ENCODE measurements around the gene C11orf58. TPM values are rescaled to one million over a fixed set of nuclear protein-coding genes. Genes with fewer than 3 reads are reported as not detected.

The C11orf58 gene
- total and polyA plus RNA-seq, 5 donors from 2014 or later, result 154 to 168 (median 164) TPM

GRCh38 chr11:16738947-16739815 lies 734 bp downstream of the C11orf58 start:
- Histone ChIP-seq H3K27me3 (ENCODE audit: control insufficient read depth, insufficient read depth, low read length) (no peaks in the 10 kb centered on the region), H3K4me3 (ENCODE audit: low read depth, low read length) (peak overlapping the region; percentile 96), H3K9me3 (ENCODE audit: control insufficient read depth in 2 of 2, low read length in 2 of 2) (no peaks in the 10 kb centered on the region), H3K36me3 (ENCODE audit: control insufficient read depth, insufficient read depth, low read length) (peaks cover 17% of the 10 kb centered on the region), H3K4me1 (ENCODE audit: control insufficient read depth, insufficient read depth, low read length, poor library complexity, severe bottlenecking) (peaks cover 49% of the 10 kb centered on the region), H3K27ac (ENCODE audit: insufficient read depth, low read length, poor library complexity, severe bottlenecking) (peak overlapping the region; percentile 98)
- Mint-ChIP-seq H3K27ac (no peak overlapping the region), H3K27me3 (peaks cover 4% of the 10 kb centered on the region), H3K36me3 (peaks cover 9% of the 10 kb centered on the region), H3K4me1 (peaks cover 15 to 31% (median 21%) of the 10 kb centered on the region in 4 donors), H3K4me3 (no peak overlapping the region), H3K9me3 (no peaks in the 10 kb centered on the region)
- peak in 1 of 3 donors; percentile 40 for DNase-seq
- no peak for ATAC-seq (ENCODE audit: low read depth in 2 of 2)

GRCh38 chr11:16741473-16741872 lies 3.0 kb downstream of the C11orf58 start:
- Mint-ChIP-seq H3K27me3 (no peaks in the 10 kb centered on the region), H3K36me3 (peaks cover 29% of the 10 kb centered on the region), H3K4me3 (peak overlapping the region in 3 of 4 donors; percentile 61 to 82 (median 67)), H3K4me1 (peaks cover 34 to 54% (median 42%) of the 10 kb centered on the region in 4 donors), H3K9me3 (no peaks in the 10 kb centered on the region), H3K27ac (no peak overlapping the region)
- DNase-seq, result no peak
- Histone ChIP-seq H3K4me1 (ENCODE audit: control insufficient read depth, insufficient read depth, low read length, poor library complexity, severe bottlenecking) (peaks cover 57% of the 10 kb centered on the region), H3K36me3 (ENCODE audit: control insufficient read depth, insufficient read depth, low read length) (peaks cover 39% of the 10 kb centered on the region), H3K4me3 (ENCODE audit: low read depth, low read length) (peak overlapping the region; percentile 71), H3K9me3 (ENCODE audit: control insufficient read depth in 2 of 2, low read length in 2 of 2) (no peaks in the 10 kb centered on the region), H3K27ac (ENCODE audit: insufficient read depth, low read length, poor library complexity, severe bottlenecking) (no peak overlapping the region), H3K27me3 (ENCODE audit: control insufficient read depth, insufficient read depth, low read length) (no peaks in the 10 kb centered on the region)
- ATAC-seq (ENCODE audit: low read depth in 2 of 2), result no peak

- H3K4me3 Mint-ChIP-seq, result peak overlapping the region; percentile 33 to 49 (median 44)
- Histone ChIP-seq H3K27ac (ENCODE audit: insufficient read depth, low read length, poor library complexity, severe bottlenecking) (no peak overlapping the region), H3K9me3 (ENCODE audit: control insufficient read depth in 2 of 2, low read length in 2 of 2) (no peaks in the 10 kb centered on the region), H3K4me1 (ENCODE audit: control insufficient read depth, insufficient read depth, low read length, poor library complexity, severe bottlenecking) (peaks cover 51% of the 10 kb centered on the region), H3K4me3 (ENCODE audit: low read depth, low read length) (peak overlapping the region; percentile 47), H3K36me3 (ENCODE audit: control insufficient read depth, insufficient read depth, low read length) (peaks cover 59% of the 10 kb centered on the region), H3K27me3 (ENCODE audit: control insufficient read depth, insufficient read depth, low read length) (no peaks in the 10 kb centered on the region)
- ATAC-seq (ENCODE audit: low read depth in 2 of 2) (no peak), DNase-seq (no peak)
- H3K4me1 Mint-ChIP-seq, result peaks cover 39 to 63% (median 48%) of the 10 kb centered on the region in 4 donors
- H3K27ac Mint-ChIP-seq, result no peak overlapping the region
- H3K27me3 Mint-ChIP-seq, result no peaks in the 10 kb centered on the region
- H3K36me3 Mint-ChIP-seq, result peaks cover 37% of the 10 kb centered on the region
- H3K9me3 Mint-ChIP-seq, result no peaks in the 10 kb centered on the region
Measured at GRCh38 chr11:16743478-16743877, 5.0 kb downstream of the C11orf58 start.

- DNase-seq (no peak), ATAC-seq (ENCODE audit: low read depth in 2 of 2) (no peak)
- H3K4me1 Mint-ChIP-seq, result peaks cover 43 to 67% (median 49%) of the 10 kb centered on the region in 4 donors
- no peaks in the 10 kb centered on the region for H3K27me3 Mint-ChIP-seq
- H3K36me3 Mint-ChIP-seq, result peaks cover 37% of the 10 kb centered on the region
- Histone ChIP-seq H3K4me3 (ENCODE audit: low read depth, low read length) (peak overlapping the region; percentile 15), H3K27ac (ENCODE audit: insufficient read depth, low read length, poor library complexity, severe bottlenecking) (no peak overlapping the region), H3K36me3 (ENCODE audit: control insufficient read depth, insufficient read depth, low read length) (peaks cover 66% of the 10 kb centered on the region), H3K27me3 (ENCODE audit: control insufficient read depth, insufficient read depth, low read length) (no peaks in the 10 kb centered on the region), H3K9me3 (ENCODE audit: control insufficient read depth in 2 of 2, low read length in 2 of 2) (no peaks in the 10 kb centered on the region), H3K4me1 (ENCODE audit: control insufficient read depth, insufficient read depth, low read length, poor library complexity, severe bottlenecking) (peaks cover 54% of the 10 kb centered on the region)
- H3K27ac Mint-ChIP-seq, result peak overlapping the region in 1 of 3 donors; percentile 33
- H3K4me3 Mint-ChIP-seq, result peak overlapping the region in 2 of 4 donors; percentile 29 to 54
- no peaks in the 10 kb centered on the region for H3K9me3 Mint-ChIP-seq
Measured at GRCh38 chr11:16744128-16744725, 5.8 kb downstream of the C11orf58 start.

- H3K9me3 ChIP-seq (ENCODE audit: control insufficient read depth in 2 of 2, low read length in 2 of 2), result no peaks in the 10 kb centered on the region
- ATAC-seq (ENCODE audit: low read depth in 2 of 2) (no peak), DNase-seq (no peak)
- H3K27ac ChIP-seq (ENCODE audit: insufficient read depth, low read length, poor library complexity, severe bottlenecking), result no peak overlapping the region
- H3K27ac Mint-ChIP-seq, result peak overlapping the region in 1 of 3 donors; percentile 61
- H3K4me1 ChIP-seq (ENCODE audit: control insufficient read depth, insufficient read depth, low read length, poor library complexity, severe bottlenecking), result peaks cover 40% of the 10 kb centered on the region
- peaks cover 85% of the 10 kb centered on the region for H3K36me3 ChIP-seq (ENCODE audit: control insufficient read depth, insufficient read depth, low read length)
- H3K27me3 Mint-ChIP-seq, result no peaks in the 10 kb centered on the region
- H3K36me3 Mint-ChIP-seq, result peaks cover 53% of the 10 kb centered on the region
- H3K9me3 Mint-ChIP-seq, result no peaks in the 10 kb centered on the region
- H3K4me3 ChIP-seq (ENCODE audit: low read depth, low read length), result no peak overlapping the region
- no peaks in the 10 kb centered on the region for H3K27me3 ChIP-seq (ENCODE audit: control insufficient read depth, insufficient read depth, low read length)
- peak overlapping the region in 1 of 4 donors; percentile 12 for H3K4me3 Mint-ChIP-seq
- H3K4me1 Mint-ChIP-seq, result peaks cover 42 to 78% (median 52%) of the 10 kb centered on the region in 4 donors
Measured at GRCh38 chr11:16745950-16746605, 7.6 kb downstream of the C11orf58 start.

GRCh38 chr11:16749092-16749491 lies 10.6 kb downstream of the C11orf58 start:
- Mint-ChIP-seq H3K4me3 (no peak overlapping the region), H3K27me3 (no peaks in the 10 kb centered on the region), H3K36me3 (peaks cover 62% of the 10 kb centered on the region), H3K9me3 (peaks cover 0 to 1% (median 0%) of the 10 kb centered on the region in 7 donors), H3K27ac (peak overlapping the region in 1 of 3 donors; percentile 49), H3K4me1 (peaks cover 29 to 56% (median 42%) of the 10 kb centered on the region in 4 donors)
- H3K4me3 ChIP-seq (ENCODE audit: low read depth, low read length), result no peak overlapping the region
- peaks cover 98% of the 10 kb centered on the region for H3K36me3 ChIP-seq (ENCODE audit: control insufficient read depth, insufficient read depth, low read length)
- H3K27ac ChIP-seq (ENCODE audit: insufficient read depth, low read length, poor library complexity, severe bottlenecking), result peak overlapping the region; percentile 15
- DNase-seq, result no peak
- H3K9me3 ChIP-seq (ENCODE audit: control insufficient read depth in 2 of 2, low read length in 2 of 2), result no peaks in the 10 kb centered on the region
- no peak for ATAC-seq (ENCODE audit: low read depth in 2 of 2)
- H3K4me1 ChIP-seq (ENCODE audit: control insufficient read depth, insufficient read depth, low read length, poor library complexity, severe bottlenecking), result peaks cover 14% of the 10 kb centered on the region
- H3K27me3 ChIP-seq (ENCODE audit: control insufficient read depth, insufficient read depth, low read length), result no peaks in the 10 kb centered on the region

GRCh38 chr11:16749666-16750065 lies 11.2 kb downstream of the C11orf58 start:
- no peak overlapping the region for H3K4me3 Mint-ChIP-seq
- no peaks in the 10 kb centered on the region for H3K27me3 Mint-ChIP-seq
- ATAC-seq (ENCODE audit: low read depth in 2 of 2) (no peak), DNase-seq (peak in 1 of 3 donors; percentile 13)
- peaks cover 0 to 1% (median 0%) of the 10 kb centered on the region in 7 donors for H3K9me3 Mint-ChIP-seq
- Histone ChIP-seq H3K36me3 (ENCODE audit: control insufficient read depth, insufficient read depth, low read length) (peaks cover 95% of the 10 kb centered on the region), H3K27ac (ENCODE audit: insufficient read depth, low read length, poor library complexity, severe bottlenecking) (no peak overlapping the region), H3K4me3 (ENCODE audit: low read depth, low read length) (no peak overlapping the region), H3K9me3 (ENCODE audit: control insufficient read depth in 2 of 2, low read length in 2 of 2) (no peaks in the 10 kb centered on the region), H3K27me3 (ENCODE audit: control insufficient read depth, insufficient read depth, low read length) (no peaks in the 10 kb centered on the region), H3K4me1 (ENCODE audit: control insufficient read depth, insufficient read depth, low read length, poor library complexity, severe bottlenecking) (peaks cover 10% of the 10 kb centered on the region)
- peaks cover 63% of the 10 kb centered on the region for H3K36me3 Mint-ChIP-seq
- H3K27ac Mint-ChIP-seq, result peak overlapping the region in 1 of 3 donors; percentile 49
- H3K4me1 Mint-ChIP-seq, result peaks cover 27 to 50% (median 37%) of the 10 kb centered on the region in 4 donors
